Measurements from ENCODE around the gene ETV7. TPM values are rescaled to one million over a fixed set of nuclear protein-coding genes. Genes with fewer than 3 reads are reported as not detected.

The ETV7 gene
- polyA plus RNA-seq, 1 of the 3 experiments (the other 2 are of a cell fraction): 0.39 TPM

- 60% methylated on average over 3 of the region's 3 CpGs for WGBS (ENCODE audit: low lambda C conversion rate)
- ChIA-PET CTCF (no interaction called here), POLR2A (interaction anchor here (0.6 kb wide), 1 partner anchor 37 kb away, joined by 3 read pairs; no protein-coding TSS in a partner anchor)
- Histone ChIP-seq H3K4me3 (ENCODE audit: low read depth in 2 of 2, low read length in 1 of 2) (no peak overlapping the region), H4K20me1 (ENCODE audit: insufficient read depth) (no peaks in the 10 kb centered on the region), H3K9ac (no peak overlapping the region), H3K9me2 (no peaks in the 10 kb centered on the region), H3K36me3 (replicated peaks in 1 of 2; ENCODE audit: control insufficient read depth in 1 of 2, insufficient read depth in 2 of 2, low read length in 1 of 2) (no peaks in the 10 kb centered on the region), H3K79me2 (ENCODE audit: insufficient read depth) (no peaks in the 10 kb centered on the region), H3K4me2 (no peak overlapping the region), H2AFZ (ENCODE audit: low read depth) (no peak overlapping the region), H3K9me3 (no peaks in the 10 kb centered on the region), H3K4me1 (ENCODE audit: control insufficient read depth in 1 of 2, insufficient read depth in 2 of 2, low read depth in 1 of 2, low read length in 1 of 2) (no peaks in the 10 kb centered on the region), H3F3A (replicated peaks; ENCODE audit: insufficient read depth) (no peaks in the 10 kb centered on the region), H3K27me3 (ENCODE audit: insufficient read depth) (no peaks in the 10 kb centered on the region), H3K27ac (ENCODE audit: low read depth in 2 of 2, low read length in 1 of 2) (no peak overlapping the region)
- TF ChIP-seq CTCF (IDR thresholded peaks at IDR 0.05) (no peak), RXRA (IDR thresholded peaks at IDR 0.05; ENCODE audit: borderline replicate concordance, low read depth) (no peak), SIN3A (IDR thresholded peaks at IDR 0.05; ENCODE audit: borderline replicate concordance, low read depth, low read length) (no peak), YY1 (IDR thresholded peaks at IDR 0.05; ENCODE audit: low read depth) (no peak), PBX3 (IDR thresholded peaks at IDR 0.05) (no peak), MXI1 (IDR thresholded peaks at IDR 0.05; ENCODE audit: low read depth, low read length) (no peak), NFIC (IDR thresholded peaks at IDR 0.05; ENCODE audit: borderline replicate concordance) (no peak)
- no peak for DNase-seq
These were observed 15.0 kb upstream of the ETV7 start for GRCh38 chr6:36402481-36402880.

- POLR2A ChIA-PET: no interaction called here
- H2AFZ ChIP-seq (ENCODE audit: low read depth): no peak overlapping the region
- no peak overlapping the region for H3K27ac ChIP-seq (ENCODE audit: low read depth in 2 of 2, low read length in 1 of 2)
- DNase-seq: no peak
- CTCF ChIA-PET: no interaction called here
- H3K36me3 ChIP-seq (replicated peaks in 1 of 2; ENCODE audit: control insufficient read depth in 1 of 2, insufficient read depth in 2 of 2, low read length in 1 of 2): no peaks in the 10 kb centered on the region
- H3K9me3 ChIP-seq: no peaks in the 10 kb centered on the region
- no peak overlapping the region for H3K9ac ChIP-seq
- 50% methylated on average over 1 of the region's 1 CpG for WGBS (ENCODE audit: low lambda C conversion rate)
- H3K4me1 ChIP-seq (ENCODE audit: control insufficient read depth in 1 of 2, insufficient read depth in 2 of 2, low read depth in 1 of 2, low read length in 1 of 2): no peaks in the 10 kb centered on the region
- no peaks in the 10 kb centered on the region for H3K79me2 ChIP-seq (ENCODE audit: insufficient read depth)
- H4K20me1 ChIP-seq (ENCODE audit: insufficient read depth): no peaks in the 10 kb centered on the region
- H3F3A ChIP-seq (replicated peaks; ENCODE audit: insufficient read depth): no peaks in the 10 kb centered on the region
- H3K9me2 ChIP-seq: no peaks in the 10 kb centered on the region
- H3K27me3 ChIP-seq (ENCODE audit: insufficient read depth): no peaks in the 10 kb centered on the region
- no peak overlapping the region for H3K4me2 ChIP-seq
- H3K4me3 ChIP-seq (ENCODE audit: low read depth in 2 of 2, low read length in 1 of 2): no peak overlapping the region
- TF ChIP-seq RAD21 (IDR thresholded peaks at IDR 0.05; ENCODE audit: low read length) (no peak), CHD2 (IDR thresholded peaks at IDR 0.05; ENCODE audit: low read length, partially characterized antibody) (no peak), ZBTB33 (IDR thresholded peaks at IDR 0.05; ENCODE audit: borderline replicate concordance, low read depth) (no peak), IRF3 (IDR thresholded peaks at IDR 0.05; ENCODE audit: low read depth, low read length) (no peak), FOSL2 (IDR thresholded peaks at IDR 0.05; ENCODE audit: borderline replicate concordance, low read depth) (no peak), TEAD4 (IDR thresholded peaks at IDR 0.05; ENCODE audit: borderline replicate concordance, insufficient read depth) (no peak), EZH2phosphoT487 (IDR thresholded peaks at IDR 0.05; ENCODE audit: borderline replicate concordance, low read depth) (no peak), RCOR1 (IDR thresholded peaks at IDR 0.05; ENCODE audit: low read length) (no peak), FOXM1 (IDR thresholded peaks at IDR 0.05; ENCODE audit: low read depth) (no peak), RXRA (IDR thresholded peaks at IDR 0.05; ENCODE audit: borderline replicate concordance, low read depth) (no peak), USF2 (IDR thresholded peaks at IDR 0.05; ENCODE audit: borderline replicate concordance, low read depth, low read length) (no peak), ELF1 (IDR thresholded peaks at IDR 0.05) (no peak), FOXJ3 (CRISPR knock-in tag; IDR thresholded peaks at IDR 0.05) (no peak), SIN3A (IDR thresholded peaks at IDR 0.05; ENCODE audit: borderline replicate concordance, low read depth, low read length) (no peak), EP300 (IDR thresholded peaks at IDR 0.05; ENCODE audit: borderline replicate concordance in 1 of 2, low read depth in 1 of 2, low read length in 1 of 2) (no peak), MAX (IDR thresholded peaks at IDR 0.05; ENCODE audit: low read depth) (no peak), MXI1 (IDR thresholded peaks at IDR 0.05; ENCODE audit: low read depth, low read length) (no peak)
These were observed 12.5 kb upstream of the ETV7 start for GRCh38 chr6:36399970-36400369.
